CD8-positive, alpha-beta memory T cell (primary cell): Measurements from ENCODE around the gene UNC13C. TPM values are rescaled to one million over a fixed set of nuclear protein-coding genes. Genes with fewer than 3 reads are reported as not detected.

Source experiments
- CTCF ChIA-PET: fragments of 350-600 bp; sonication (Branson Sonifier 250); formaldehyde crosslinking; loops from one replicate; lab custom pipeline; 2021; ENCODE audit warnings: antibody characterized with exemption; lab: Charles Lee
- POLR2A ChIA-PET: fragments of 350-600 bp; sonication (Branson Sonifier 250); formaldehyde crosslinking; loops from one replicate; lab custom pipeline; 2021; ENCODE audit warnings: antibody characterized with exemption; lab: Charles Lee
- DNase-seq, 5 donors: peaks; one replicate each; pipeline versions ENCODE4 v3.0.0 to v3.0.0-alpha.2; 2020 to 2022; ENCODE audit warnings: mixed read lengths in 1 of 5
- H3K27ac ChIP-seq: one replicate; pipeline ENCODE4 v1.7.0; 2013; ENCODE audit warnings: low read depth, mild to moderate bottlenecking, low read length, moderate library complexity
- H3K27me3 ChIP-seq: 2 replicates; pipeline ENCODE4 v1.7.0; 2013; ENCODE audit warnings: low read length, mild to moderate bottlenecking; ENCODE audit not compliant: insufficient read depth, poor library complexity, severe bottlenecking
- H3K36me3 ChIP-seq: 2 replicates; pipeline ENCODE4 v1.7.0; 2013; ENCODE audit warnings: mild to moderate bottlenecking, low read length, moderate library complexity; ENCODE audit not compliant: insufficient read depth
- H3K4me1 ChIP-seq: 2 replicates; pipeline ENCODE4 v1.7.0; 2013; ENCODE audit warnings: mild to moderate bottlenecking, low read length, moderate library complexity; ENCODE audit not compliant: insufficient read depth
- H3K4me3 ChIP-seq: 2 replicates; pipeline ENCODE4 v1.7.0; 2013; ENCODE audit warnings: mild to moderate bottlenecking, low read length
- H3K9me3 ChIP-seq: 2 replicates; pipeline ENCODE4 v1.7.0; 2013; ENCODE audit warnings: mild to moderate bottlenecking, low read length
- H3K27ac Mint-ChIP-seq, 8 donors: one replicate each; pipeline ENCODE4 v1.8.0; 2020 to 2021; ENCODE audit warnings: mixed read lengths in 8 of 8, mild to moderate bottlenecking in 6 of 8, inconsistent platforms in 3 of 8, moderate library complexity in 3 of 8
- H3K27me3 Mint-ChIP-seq, 2 donors: one replicate each; pipeline ENCODE4 v1.8.0; 2020 to 2021; ENCODE audit warnings: mixed read lengths in 2 of 2, mild to moderate bottlenecking in 1 of 2, moderate library complexity in 1 of 2
- H3K36me3 Mint-ChIP-seq, 3 donors: one replicate each; pipeline ENCODE4 v1.8.0; 2020 to 2021; ENCODE audit warnings: mixed read lengths in 3 of 3, inconsistent platforms in 1 of 3, mild to moderate bottlenecking in 1 of 3
- H3K4me1 Mint-ChIP-seq, 3 donors: one replicate each; pipeline ENCODE4 v1.8.0; 2020 to 2021; ENCODE audit warnings: mixed read lengths in 3 of 3, inconsistent platforms in 1 of 3, mild to moderate bottlenecking in 1 of 3
- H3K4me3 Mint-ChIP-seq, 7 donors: one replicate each; pipeline ENCODE4 v1.8.0; 2020 to 2021; ENCODE audit warnings: mixed read lengths in 7 of 7, mild to moderate bottlenecking in 6 of 7, moderate library complexity in 4 of 7, inconsistent platforms in 2 of 7
- H3K9me3 Mint-ChIP-seq, 5 donors: one replicate each; pipeline ENCODE4 v1.8.0; 2020 to 2022; ENCODE audit warnings: mixed read lengths in 5 of 5, mild to moderate bottlenecking in 3 of 5, moderate library complexity in 2 of 5, inconsistent platforms in 1 of 5
- polyA plus RNA-seq: library from polyadenylated mRNA; unstranded; fragments of 300-500 nt; fragmentation: Illumina TruSeq; gene quantifications from one replicate; pipeline ENCODE4 v1.2.3, GENCODE V29; 2021
- total RNA-seq, 2 experiments: library from RNA; stranded (reverse); gene quantifications; one replicate each; pipeline ENCODE4 v1.2.3, GENCODE V29; 2021

The UNC13C gene
- total and polyA plus RNA-seq, 3 experiments from 2014 or later = not detected

- H3K9me3 ChIP-seq = no peaks in the 10 kb centered on the region
- CTCF ChIA-PET = no interaction called here
- no peak overlapping the region for H3K4me3 Mint-ChIP-seq
- POLR2A ChIA-PET = no interaction called here
- peaks cover 0 to 1% of the 10 kb centered on the region in 2 donors for H3K27me3 Mint-ChIP-seq
- no peaks in the 10 kb centered on the region for H3K4me1 ChIP-seq
- no peaks in the 10 kb centered on the region for H3K36me3 Mint-ChIP-seq
- no peaks in the 10 kb centered on the region for H3K36me3 ChIP-seq
- no peaks in the 10 kb centered on the region for H3K4me1 Mint-ChIP-seq
- H3K27ac ChIP-seq = no peak overlapping the region
- DNase-seq = no peak
- peaks cover 0 to 2% (median 0%) of the 10 kb centered on the region in 5 donors for H3K9me3 Mint-ChIP-seq
- H3K27me3 ChIP-seq = no peaks in the 10 kb centered on the region
- no peak overlapping the region for H3K4me3 ChIP-seq
- H3K27ac Mint-ChIP-seq = no peak overlapping the region
Observed at GRCh38 chr15:54528021-54528420, 549.8 kb downstream of the UNC13C start.

GRCh38 chr15:54540721-54541120 lies 562.5 kb downstream of the UNC13C start:
- no peaks in the 10 kb centered on the region for H3K36me3 Mint-ChIP-seq
- H3K9me3 Mint-ChIP-seq = peaks cover 17 to 29% (median 18%) of the 10 kb centered on the region in 5 donors
- peaks cover 0 to 5% of the 10 kb centered on the region in 2 donors for H3K27me3 Mint-ChIP-seq

GRCh38 chr15:54547491-54547890 lies 569.2 kb downstream of the UNC13C start:
- H3K4me3 Mint-ChIP-seq = no peak overlapping the region
- H3K36me3 Mint-ChIP-seq = no peaks in the 10 kb centered on the region
- H3K27ac ChIP-seq = no peak overlapping the region
- H3K4me1 Mint-ChIP-seq = no peaks in the 10 kb centered on the region
- peaks cover 7 to 14% (median 9%) of the 10 kb centered on the region in 5 donors for H3K9me3 Mint-ChIP-seq
- H3K4me3 ChIP-seq = no peak overlapping the region
- H3K36me3 ChIP-seq = no peaks in the 10 kb centered on the region
- H3K4me1 ChIP-seq = no peaks in the 10 kb centered on the region
- POLR2A ChIA-PET = no interaction called here
- CTCF ChIA-PET = no interaction called here
- no peaks in the 10 kb centered on the region for H3K9me3 ChIP-seq
- peaks cover 0 to 5% of the 10 kb centered on the region in 2 donors for H3K27me3 Mint-ChIP-seq
- no peak overlapping the region for H3K27ac Mint-ChIP-seq
- no peak for DNase-seq
- no peaks in the 10 kb centered on the region for H3K27me3 ChIP-seq

More at GRCh38 chr15:54540721-54541120, 562.5 kb downstream of the UNC13C start:
- CTCF ChIA-PET = no interaction called here
- DNase-seq = no peak
- no peak overlapping the region for H3K27ac Mint-ChIP-seq
- POLR2A ChIA-PET = no interaction called here
- Histone ChIP-seq H3K4me3 (no peak overlapping the region), H3K4me1 (no peaks in the 10 kb centered on the region), H3K36me3 (no peaks in the 10 kb centered on the region), H3K27me3 (no peaks in the 10 kb centered on the region), H3K9me3 (no peaks in the 10 kb centered on the region), H3K27ac (no peak overlapping the region)
- H3K4me3 Mint-ChIP-seq = no peak overlapping the region
- H3K4me1 Mint-ChIP-seq = no peaks in the 10 kb centered on the region

GRCh38 chr15:54550954-54551353 lies 572.7 kb downstream of the UNC13C start:
- H3K4me3 ChIP-seq = no peak overlapping the region
- Mint-ChIP-seq H3K9me3 (peaks cover 0 to 2% (median 0%) of the 10 kb centered on the region in 5 donors), H3K27me3 (no peaks in the 10 kb centered on the region), H3K4me1 (no peaks in the 10 kb centered on the region), H3K27ac (no peak overlapping the region), H3K36me3 (no peaks in the 10 kb centered on the region), H3K4me3 (no peak overlapping the region)
- DNase-seq = no peak
- no peaks in the 10 kb centered on the region for H3K4me1 ChIP-seq
- H3K27ac ChIP-seq = no peak overlapping the region
- CTCF ChIA-PET = no interaction called here
- no peaks in the 10 kb centered on the region for H3K9me3 ChIP-seq
- H3K36me3 ChIP-seq = no peaks in the 10 kb centered on the region
- no peaks in the 10 kb centered on the region for H3K27me3 ChIP-seq
- POLR2A ChIA-PET = no interaction called here

GRCh38 chr15:54556231-54556630 lies 578.0 kb downstream of the UNC13C start:
- no peak overlapping the region for H3K27ac ChIP-seq
- H3K9me3 Mint-ChIP-seq = peaks cover 0 to 5% (median 0%) of the 10 kb centered on the region in 5 donors
- POLR2A ChIA-PET = no interaction called here

GRCh38 chr15:54559405-54560069 lies 581.3 kb downstream of the UNC13C start:
- Histone ChIP-seq H3K9me3 (no peaks in the 10 kb centered on the region), H3K4me3 (no peak overlapping the region), H3K36me3 (no peaks in the 10 kb centered on the region), H3K27me3 (no peaks in the 10 kb centered on the region), H3K4me1 (no peaks in the 10 kb centered on the region), H3K27ac (no peak overlapping the region)
- no peak for DNase-seq
- Mint-ChIP-seq H3K36me3 (peaks cover 0 to 1% (median 0%) of the 10 kb centered on the region in 3 donors), H3K4me3 (no peak overlapping the region), H3K4me1 (no peaks in the 10 kb centered on the region), H3K27ac (no peak overlapping the region), H3K9me3 (peaks cover 0 to 5% (median 0%) of the 10 kb centered on the region in 5 donors), H3K27me3 (no peaks in the 10 kb centered on the region)
- POLR2A ChIA-PET = no interaction called here
- CTCF ChIA-PET = no interaction called here

More at GRCh38 chr15:54556231-54556630, 578.0 kb downstream of the UNC13C start:
- H3K27ac Mint-ChIP-seq = no peak overlapping the region
- CTCF ChIA-PET = no interaction called here
- no peaks in the 10 kb centered on the region for H3K4me1 Mint-ChIP-seq
- no peaks in the 10 kb centered on the region for H3K27me3 Mint-ChIP-seq
- Histone ChIP-seq H3K36me3 (no peaks in the 10 kb centered on the region), H3K4me1 (no peaks in the 10 kb centered on the region), H3K4me3 (no peak overlapping the region), H3K27me3 (no peaks in the 10 kb centered on the region), H3K9me3 (no peaks in the 10 kb centered on the region)
- H3K36me3 Mint-ChIP-seq = peaks cover 0 to 1% (median 0%) of the 10 kb centered on the region in 3 donors
- no peak for DNase-seq
- H3K4me3 Mint-ChIP-seq = no peak overlapping the region

GRCh38 chr15:54560417-54560816 lies 582.2 kb downstream of the UNC13C start:
- Mint-ChIP-seq H3K9me3 (peaks cover 0 to 3% (median 0%) of the 10 kb centered on the region in 5 donors), H3K36me3 (peaks cover 0 to 1% (median 0%) of the 10 kb centered on the region in 3 donors), H3K4me3 (no peak overlapping the region), H3K4me1 (no peaks in the 10 kb centered on the region), H3K27ac (no peak overlapping the region), H3K27me3 (no peaks in the 10 kb centered on the region)
- ChIA-PET POLR2A (no interaction called here), CTCF (no interaction called here)
- Histone ChIP-seq H3K27me3 (no peaks in the 10 kb centered on the region), H3K36me3 (no peaks in the 10 kb centered on the region), H3K27ac (no peak overlapping the region), H3K4me1 (no peaks in the 10 kb centered on the region), H3K9me3 (no peaks in the 10 kb centered on the region), H3K4me3 (no peak overlapping the region)
- no peak for DNase-seq

- H3K27ac Mint-ChIP-seq = no peak overlapping the region
- ChIA-PET CTCF (no interaction called here), POLR2A (no interaction called here)
- H3K36me3 Mint-ChIP-seq = peaks cover 0 to 1% (median 0%) of the 10 kb centered on the region in 3 donors
- H3K4me1 Mint-ChIP-seq = no peaks in the 10 kb centered on the region
- H3K4me1 ChIP-seq = no peaks in the 10 kb centered on the region
- no peak overlapping the region for H3K27ac ChIP-seq
- no peaks in the 10 kb centered on the region for H3K9me3 Mint-ChIP-seq
- H3K4me3 ChIP-seq = no peak overlapping the region
- H3K27me3 Mint-ChIP-seq = peaks cover 0 to 1% of the 10 kb centered on the region in 2 donors
- no peak overlapping the region for H3K4me3 Mint-ChIP-seq
- no peaks in the 10 kb centered on the region for H3K27me3 ChIP-seq
- no peaks in the 10 kb centered on the region for H3K36me3 ChIP-seq
- DNase-seq = no peak
- H3K9me3 ChIP-seq = no peaks in the 10 kb centered on the region
Observed at GRCh38 chr15:54564166-54564565, 585.9 kb downstream of the UNC13C start.
